ENCODE results near the gene KDM4B. TPM values are rescaled to one million over a fixed set of nuclear protein-coding genes. Genes with fewer than 3 reads are reported as not detected.

The KDM4B gene
- total and polyA plus RNA-seq, 2 donors (not counting 1 experiment from before 2014, with no cell fraction given) = 75.5 to 205 TPM

- Histone ChIP-seq H3K4me1 (ENCODE audit: control insufficient read depth in 2 of 2, insufficient read depth in 2 of 2, low read length in 2 of 2) (no peaks in the 10 kb centered on the region), H3K36me3 (replicated peaks in 1 of 2; ENCODE audit: control extremely low read depth in 1 of 2, control insufficient read depth in 1 of 2, extremely low read depth in 1 of 2, insufficient read depth in 2 of 2, low read length in 1 of 2) (no peaks in the 10 kb centered on the region), H3K9me3 (ENCODE audit: control extremely low read depth in 1 of 3, control insufficient read depth in 2 of 3, insufficient read depth in 1 of 3, low read length in 2 of 3) (peaks cover 0 to 11% (median 0%) of the 10 kb centered on the region in 3 donors), H3K4me3 (ENCODE audit: control extremely low read depth in 1 of 5, extremely low read depth in 1 of 5, insufficient read depth in 1 of 5, low read depth in 2 of 5, low read length in 4 of 5) (no peak overlapping the region), H3K9ac (ENCODE audit: low read length) (no peak overlapping the region), H4K20me1 (ENCODE audit: control insufficient read depth, insufficient read depth, low read length, poor library complexity, severe bottlenecking) (no peaks in the 10 kb centered on the region), H3K79me2 (ENCODE audit: control insufficient read depth, insufficient read depth, low read length) (no peaks in the 10 kb centered on the region), H3K27ac (ENCODE audit: low read length in 2 of 2) (no peak overlapping the region), H3K4me2 (replicated peaks; ENCODE audit: low read depth, low read length, poor library complexity, severe bottlenecking) (no peak overlapping the region), H2AFZ (ENCODE audit: insufficient read depth, low read depth, low read length, poor library complexity, severe bottlenecking) (no peak overlapping the region), H3K27me3 (replicated peaks in 1 of 4; ENCODE audit: control extremely low read depth in 1 of 4, control insufficient read depth in 3 of 4, insufficient read depth in 4 of 4, low read length in 3 of 4) (no peaks in the 10 kb centered on the region)
- H3K27me3 Mint-ChIP-seq = peaks cover 12% of the 10 kb centered on the region
- ATAC-seq (ENCODE audit: low read depth) (peak; percentile 53), DNase-seq (peak; percentile 59)
- CTCF ChIA-PET = interaction anchor here (0.7 to 1.9 kb wide), 7 partner anchors 8 to 172 kb away, joined by 3 to 10 read pairs (median 4); no protein-coding TSS in a partner anchor
- WGBS (ENCODE audit: insufficient coverage) = 52% methylated on average over 4 of the region's 4 CpGs
- TF ChIP-seq EZH2 (IDR thresholded peaks at IDR 0.05; ENCODE audit: borderline replicate concordance, insufficient read depth, low read depth, low read length, poor library complexity, severe bottlenecking) (no peak), CTCF (IDR thresholded peaks at IDR 0.05) (peak; percentile 65)
- peak overlapping the region; percentile 67 for H3K27ac Mint-ChIP-seq
- intact Hi-C loops (cut with micrococcal nuclease) = no loop called here
- H3K4me3 Mint-ChIP-seq = no peak overlapping the region
- no peaks in the 10 kb centered on the region for H3K4me1 Mint-ChIP-seq
- POLR2A ChIA-PET = no interaction called here
- no peaks in the 10 kb centered on the region for H3K9me3 Mint-ChIP-seq (ENCODE audit: insufficient read depth)
These were observed 201.4 kb downstream of the KDM4B start for GRCh38 chr19:5170329-5170745.

DNA sequence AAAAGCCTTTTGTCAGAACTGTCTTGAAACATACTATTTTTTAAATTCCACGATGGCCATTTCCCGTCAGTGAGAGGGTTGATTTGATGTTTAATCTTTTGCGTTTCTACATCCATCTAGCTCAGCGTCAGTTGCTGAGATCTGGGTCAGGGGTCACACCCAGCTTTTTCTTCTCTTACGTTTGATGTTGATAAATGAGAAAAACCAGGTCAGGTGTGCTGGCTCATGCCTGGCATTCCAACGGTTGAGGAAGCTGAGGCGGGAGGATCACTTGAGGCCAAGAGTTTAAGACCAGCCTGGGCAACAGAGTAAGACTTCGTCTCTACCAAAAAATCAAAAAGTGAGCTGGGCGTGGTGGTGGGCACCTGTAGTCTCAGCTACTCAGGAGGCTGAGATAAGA, 202.8 kb downstream of the KDM4B start:
- no peak for TF ChIP-seq CTCF (IDR thresholded peaks at IDR 0.05)
- TF ChIP-seq EZH2 (IDR thresholded peaks at IDR 0.05; ENCODE audit: borderline replicate concordance, insufficient read depth, low read depth, low read length, poor library complexity, severe bottlenecking) = no peak
- no peak for DNase-seq
- no peak overlapping the region for H3K27ac Mint-ChIP-seq
- intact Hi-C loops (cut with micrococcal nuclease) = no loop called here
- no peak for ATAC-seq (ENCODE audit: low read depth)
- Histone ChIP-seq H3K27me3 (replicated peaks in 1 of 4; ENCODE audit: control extremely low read depth in 1 of 4, control insufficient read depth in 3 of 4, insufficient read depth in 4 of 4, low read length in 3 of 4) (no peaks in the 10 kb centered on the region), H3K4me3 (ENCODE audit: control extremely low read depth in 1 of 5, extremely low read depth in 1 of 5, insufficient read depth in 1 of 5, low read depth in 2 of 5, low read length in 4 of 5) (no peak overlapping the region), H4K20me1 (ENCODE audit: control insufficient read depth, insufficient read depth, low read length, poor library complexity, severe bottlenecking) (no peaks in the 10 kb centered on the region), H2AFZ (ENCODE audit: insufficient read depth, low read depth, low read length, poor library complexity, severe bottlenecking) (no peak overlapping the region), H3K79me2 (ENCODE audit: control insufficient read depth, insufficient read depth, low read length) (no peaks in the 10 kb centered on the region), H3K27ac (ENCODE audit: low read length in 2 of 2) (no peak overlapping the region), H3K9me3 (ENCODE audit: control extremely low read depth in 1 of 3, control insufficient read depth in 2 of 3, insufficient read depth in 1 of 3, low read length in 2 of 3) (peaks cover 0 to 18% (median 0%) of the 10 kb centered on the region in 3 donors), H3K4me1 (ENCODE audit: control insufficient read depth in 2 of 2, insufficient read depth in 2 of 2, low read length in 2 of 2) (no peaks in the 10 kb centered on the region), H3K4me2 (replicated peaks; ENCODE audit: low read depth, low read length, poor library complexity, severe bottlenecking) (no peak overlapping the region), H3K9ac (ENCODE audit: low read length) (no peak overlapping the region), H3K36me3 (replicated peaks in 1 of 2; ENCODE audit: control extremely low read depth in 1 of 2, control insufficient read depth in 1 of 2, extremely low read depth in 1 of 2, insufficient read depth in 2 of 2, low read length in 1 of 2) (no peaks in the 10 kb centered on the region)
- peaks cover 9% of the 10 kb centered on the region for H3K27me3 Mint-ChIP-seq
- no peak overlapping the region for H3K4me3 Mint-ChIP-seq
- no peaks in the 10 kb centered on the region for H3K9me3 Mint-ChIP-seq (ENCODE audit: insufficient read depth)
- no peaks in the 10 kb centered on the region for H3K4me1 Mint-ChIP-seq
- ChIA-PET POLR2A (no interaction called here), CTCF (interaction anchor here (0.7 to 1.8 kb wide), 6 partner anchors 9 to 144 kb away, joined by 3 to 8 read pairs (median 4); no protein-coding TSS in a partner anchor)
- 90% methylated on average over 8 of the region's 9 CpGs for WGBS (ENCODE audit: insufficient coverage)

Data from B cell (primary cell).